ENCODE measurements around the gene PLCD3. TPM values are rescaled to one million over a fixed set of nuclear protein-coding genes. Genes with fewer than 3 reads are reported as not detected.
A peak's percentile ranks its signal among the peaks of the same experiment; 100 is the strongest.

Gene PLCD3
- total and polyA plus RNA-seq, 2 of the 13 experiments (the other 11 are each of a cell fraction or from before 2014, with no cell fraction given), result 11.3 to 39.1 TPM

DNA sequence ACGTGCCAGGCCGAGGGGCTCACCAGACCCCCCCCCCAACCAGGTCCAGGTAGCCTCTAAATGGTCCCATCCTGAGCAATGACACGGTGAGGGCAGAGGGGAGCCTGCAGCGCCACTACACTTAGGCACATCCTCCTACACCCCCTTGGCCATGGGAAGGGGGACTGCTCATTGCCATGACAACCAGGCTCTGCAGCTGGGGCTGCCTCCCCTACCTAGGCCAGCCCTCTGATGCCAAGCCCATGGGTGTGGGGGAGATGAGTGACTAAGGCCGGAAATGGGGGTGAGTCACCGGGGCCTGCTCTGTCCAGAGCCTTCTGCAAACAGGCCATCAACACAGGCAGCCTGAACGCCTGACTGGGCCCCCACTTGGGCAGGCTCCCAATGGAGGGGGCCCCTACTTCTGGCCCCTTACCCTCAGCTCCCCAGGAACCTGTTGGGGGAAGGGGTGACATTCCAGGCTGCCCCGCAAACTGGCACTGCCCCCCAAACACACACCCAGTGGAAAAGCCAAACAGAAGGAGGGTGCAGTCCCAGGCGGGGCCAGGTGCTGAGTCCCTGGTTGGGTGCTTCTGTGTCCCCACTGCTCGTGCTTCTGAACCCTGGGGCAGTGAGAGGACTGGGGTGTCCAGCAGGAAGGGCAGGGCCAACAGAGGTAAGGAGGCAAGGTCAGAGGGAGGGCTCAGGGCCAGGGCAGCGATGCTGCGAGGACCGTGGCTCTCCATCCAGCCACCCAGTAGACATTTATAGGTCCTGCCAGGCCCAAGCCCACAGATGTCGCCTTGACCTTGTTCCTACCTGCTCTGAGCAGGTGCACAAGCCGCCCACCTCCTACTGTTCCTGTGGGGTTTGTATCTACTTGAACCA lies 8.2 kb downstream of the PLCD3 start (continued):
- TF ChIP-seq GATA4 (IDR thresholded peaks at IDR 0.05; ENCODE audit: borderline replicate concordance, low read depth), result peak; percentile 39; the same call in 1 of the 2 replicates
- peak; percentile 29; the same call in 1 of the 2 replicates for TF ChIP-seq TBX3 (IDR thresholded peaks at IDR 0.05; ENCODE audit: borderline replicate concordance)
- TF ChIP-seq ZNF44 (CRISPR knock-in tag; IDR thresholded peaks at IDR 0.05), result peak; percentile 74; the same call in 1 of the 2 replicates
- peak; percentile 67 for TF ChIP-seq RXRA (CRISPR knock-in tag; IDR thresholded peaks at IDR 0.05)
- peak; percentile 42; the same call in 1 of the 2 replicates for TF ChIP-seq ARNT2 (CRISPR knock-in tag; IDR thresholded peaks at IDR 0.05; ENCODE audit: low read depth)
- peak; percentile 62 for TF ChIP-seq NCOA2 (CRISPR knock-in tag; IDR thresholded peaks at IDR 0.05)
- peak; percentile 80 for TF ChIP-seq ZNF605 (CRISPR knock-in tag; IDR thresholded peaks at IDR 0.05)
- TF ChIP-seq, protein P1, sequence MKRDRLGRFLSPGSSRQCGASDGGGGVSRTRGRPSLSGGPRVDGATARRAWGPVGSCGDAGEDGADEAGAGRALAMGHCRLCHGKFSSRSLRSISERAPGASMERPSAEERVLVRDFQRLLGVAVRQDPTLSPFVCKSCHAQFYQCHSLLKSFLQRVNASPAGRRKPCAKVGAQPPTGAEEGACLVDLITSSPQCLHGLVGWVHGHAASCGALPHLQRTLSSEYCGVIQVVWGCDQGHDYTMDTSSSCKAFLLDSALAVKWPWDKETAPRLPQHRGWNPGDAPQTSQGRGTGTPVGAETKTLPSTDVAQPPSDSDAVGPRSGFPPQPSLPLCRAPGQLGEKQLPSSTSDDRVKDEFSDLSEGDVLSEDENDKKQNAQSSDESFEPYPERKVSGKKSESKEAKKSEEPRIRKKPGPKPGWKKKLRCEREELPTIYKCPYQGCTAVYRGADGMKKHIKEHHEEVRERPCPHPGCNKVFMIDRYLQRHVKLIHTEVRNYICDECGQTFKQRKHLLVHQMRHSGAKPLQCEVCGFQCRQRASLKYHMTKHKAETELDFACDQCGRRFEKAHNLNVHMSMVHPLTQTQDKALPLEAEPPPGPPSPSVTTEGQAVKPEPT (CRISPR knock-in tag; IDR thresholded peaks at IDR 0.05; ENCODE audit: low read depth), result 0 out of 2 replicates have a peak, but pooled peaks have one; percentile 28
- TF ChIP-seq, protein P2, sequence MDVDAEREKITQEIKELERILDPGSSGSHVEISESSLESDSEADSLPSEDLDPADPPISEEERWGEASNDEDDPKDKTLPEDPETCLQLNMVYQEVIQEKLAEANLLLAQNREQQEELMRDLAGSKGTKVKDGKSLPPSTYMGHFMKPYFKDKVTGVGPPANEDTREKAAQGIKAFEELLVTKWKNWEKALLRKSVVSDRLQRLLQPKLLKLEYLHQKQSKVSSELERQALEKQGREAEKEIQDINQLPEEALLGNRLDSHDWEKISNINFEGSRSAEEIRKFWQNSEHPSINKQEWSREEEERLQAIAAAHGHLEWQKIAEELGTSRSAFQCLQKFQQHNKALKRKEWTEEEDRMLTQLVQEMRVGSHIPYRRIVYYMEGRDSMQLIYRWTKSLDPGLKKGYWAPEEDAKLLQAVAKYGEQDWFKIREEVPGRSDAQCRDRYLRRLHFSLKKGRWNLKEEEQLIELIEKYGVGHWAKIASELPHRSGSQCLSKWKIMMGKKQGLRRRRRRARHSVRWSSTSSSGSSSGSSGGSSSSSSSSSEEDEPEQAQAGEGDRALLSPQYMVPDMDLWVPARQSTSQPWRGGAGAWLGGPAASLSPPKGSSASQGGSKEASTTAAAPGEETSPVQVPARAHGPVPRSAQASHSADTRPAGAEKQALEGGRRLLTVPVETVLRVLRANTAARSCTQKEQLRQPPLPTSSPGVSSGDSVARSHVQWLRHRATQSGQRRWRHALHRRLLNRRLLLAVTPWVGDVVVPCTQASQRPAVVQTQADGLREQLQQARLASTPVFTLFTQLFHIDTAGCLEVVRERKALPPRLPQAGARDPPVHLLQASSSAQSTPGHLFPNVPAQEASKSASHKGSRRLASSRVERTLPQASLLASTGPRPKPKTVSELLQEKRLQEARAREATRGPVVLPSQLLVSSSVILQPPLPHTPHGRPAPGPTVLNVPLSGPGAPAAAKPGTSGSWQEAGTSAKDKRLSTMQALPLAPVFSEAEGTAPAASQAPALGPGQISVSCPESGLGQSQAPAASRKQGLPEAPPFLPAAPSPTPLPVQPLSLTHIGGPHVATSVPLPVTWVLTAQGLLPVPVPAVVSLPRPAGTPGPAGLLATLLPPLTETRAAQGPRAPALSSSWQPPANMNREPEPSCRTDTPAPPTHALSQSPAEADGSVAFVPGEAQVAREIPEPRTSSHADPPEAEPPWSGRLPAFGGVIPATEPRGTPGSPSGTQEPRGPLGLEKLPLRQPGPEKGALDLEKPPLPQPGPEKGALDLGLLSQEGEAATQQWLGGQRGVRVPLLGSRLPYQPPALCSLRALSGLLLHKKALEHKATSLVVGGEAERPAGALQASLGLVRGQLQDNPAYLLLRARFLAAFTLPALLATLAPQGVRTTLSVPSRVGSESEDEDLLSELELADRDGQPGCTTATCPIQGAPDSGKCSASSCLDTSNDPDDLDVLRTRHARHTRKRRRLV (CRISPR knock-in tag; IDR thresholded peaks at IDR 0.05), result peak; percentile 28; the same call in 1 of the 2 replicates
- TF ChIP-seq FOXP1 (IDR thresholded peaks at IDR 0.05), result no peak
- no peak for TF ChIP-seq FOXP1 (CRISPR knock-in tag; IDR thresholded peaks at IDR 0.05)
- no peak for TF ChIP-seq CBX2 (IDR thresholded peaks at IDR 0.05; ENCODE audit: low read depth, low read length)
- TF ChIP-seq CBX2 (CRISPR knock-in tag; IDR thresholded peaks at IDR 0.05; ENCODE audit: low read depth), result no peak
- TF ChIP-seq ZNF343 (CRISPR knock-in tag; IDR thresholded peaks at IDR 0.05), result no peak
- TF ChIP-seq, protein P3, sequence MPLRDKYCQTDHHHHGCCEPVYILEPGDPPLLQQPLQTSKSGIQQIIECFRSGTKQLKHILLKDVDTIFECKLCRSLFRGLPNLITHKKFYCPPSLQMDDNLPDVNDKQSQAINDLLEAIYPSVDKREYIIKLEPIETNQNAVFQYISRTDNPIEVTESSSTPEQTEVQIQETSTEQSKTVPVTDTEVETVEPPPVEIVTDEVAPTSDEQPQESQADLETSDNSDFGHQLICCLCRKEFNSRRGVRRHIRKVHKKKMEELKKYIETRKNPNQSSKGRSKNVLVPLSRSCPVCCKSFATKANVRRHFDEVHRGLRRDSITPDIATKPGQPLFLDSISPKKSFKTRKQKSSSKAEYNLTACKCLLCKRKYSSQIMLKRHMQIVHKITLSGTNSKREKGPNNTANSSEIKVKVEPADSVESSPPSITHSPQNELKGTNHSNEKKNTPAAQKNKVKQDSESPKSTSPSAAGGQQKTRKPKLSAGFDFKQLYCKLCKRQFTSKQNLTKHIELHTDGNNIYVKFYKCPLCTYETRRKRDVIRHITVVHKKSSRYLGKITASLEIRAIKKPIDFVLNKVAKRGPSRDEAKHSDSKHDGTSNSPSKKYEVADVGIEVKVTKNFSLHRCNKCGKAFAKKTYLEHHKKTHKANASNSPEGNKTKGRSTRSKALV (CRISPR knock-in tag; IDR thresholded peaks at IDR 0.05), result 0 out of 2 replicates have a peak, but pooled peaks have one; percentile 0
- TF ChIP-seq ZFX (CRISPR knock-in tag; IDR thresholded peaks at IDR 0.05; ENCODE audit: low read depth), result peak; percentile 92
- TF ChIP-seq SOX6 (IDR thresholded peaks at IDR 0.05), result no peak
- TF ChIP-seq SOX6 (CRISPR knock-in tag; IDR thresholded peaks at IDR 0.05), result peak; percentile 67
- no peak for TF ChIP-seq ZNF484 (CRISPR knock-in tag; IDR thresholded peaks at IDR 0.05; ENCODE audit: borderline replicate concordance, low read depth)
- TF ChIP-seq MXI1 (IDR thresholded peaks at IDR 0.05; ENCODE audit: borderline replicate concordance, low read depth, low read length), result peak; percentile 42; the same call in 1 of the 3 replicates
- TF ChIP-seq POLR2G (IDR thresholded peaks at IDR 0.05; ENCODE audit: low read depth, low read length), result peak; percentile 76
- no peak for TF ChIP-seq ZNF460 (CRISPR knock-in tag; IDR thresholded peaks at IDR 0.05; ENCODE audit: borderline replicate concordance)
